ENCODE results near the gene TFF3.

Gene TFF3

GRCh38 chr21:42320791-42321190 is 5.6 kb upstream of the TFF3 start:
- no peak for DNase-seq (ENCODE audit: low read depth)

GRCh38 chr21:42319851-42320572 is 4.8 kb upstream of the TFF3 start:
- DNase-seq (ENCODE audit: low read depth): no peak

DNA sequence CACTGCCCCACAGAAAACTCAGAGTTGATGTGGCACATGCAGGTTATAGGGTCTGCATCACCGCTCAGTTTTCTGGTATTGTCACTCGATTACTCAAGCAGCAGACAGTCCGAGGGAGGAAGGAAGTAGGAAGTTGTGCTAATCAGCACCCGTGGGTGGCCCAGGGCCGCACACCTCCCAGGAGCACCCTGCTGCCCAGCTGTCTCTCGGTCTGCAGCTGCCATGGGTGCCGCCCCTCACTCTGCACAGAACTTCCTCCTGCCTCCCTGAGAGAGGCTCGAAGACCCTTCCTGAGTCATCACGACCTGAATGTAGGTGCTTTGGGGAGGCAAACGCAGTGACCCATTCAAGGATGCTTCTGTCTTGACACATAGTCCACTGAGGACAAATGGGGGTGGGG is 4.2 kb upstream of the TFF3 start:
- no peak for DNase-seq (ENCODE audit: low read depth)

DNA sequence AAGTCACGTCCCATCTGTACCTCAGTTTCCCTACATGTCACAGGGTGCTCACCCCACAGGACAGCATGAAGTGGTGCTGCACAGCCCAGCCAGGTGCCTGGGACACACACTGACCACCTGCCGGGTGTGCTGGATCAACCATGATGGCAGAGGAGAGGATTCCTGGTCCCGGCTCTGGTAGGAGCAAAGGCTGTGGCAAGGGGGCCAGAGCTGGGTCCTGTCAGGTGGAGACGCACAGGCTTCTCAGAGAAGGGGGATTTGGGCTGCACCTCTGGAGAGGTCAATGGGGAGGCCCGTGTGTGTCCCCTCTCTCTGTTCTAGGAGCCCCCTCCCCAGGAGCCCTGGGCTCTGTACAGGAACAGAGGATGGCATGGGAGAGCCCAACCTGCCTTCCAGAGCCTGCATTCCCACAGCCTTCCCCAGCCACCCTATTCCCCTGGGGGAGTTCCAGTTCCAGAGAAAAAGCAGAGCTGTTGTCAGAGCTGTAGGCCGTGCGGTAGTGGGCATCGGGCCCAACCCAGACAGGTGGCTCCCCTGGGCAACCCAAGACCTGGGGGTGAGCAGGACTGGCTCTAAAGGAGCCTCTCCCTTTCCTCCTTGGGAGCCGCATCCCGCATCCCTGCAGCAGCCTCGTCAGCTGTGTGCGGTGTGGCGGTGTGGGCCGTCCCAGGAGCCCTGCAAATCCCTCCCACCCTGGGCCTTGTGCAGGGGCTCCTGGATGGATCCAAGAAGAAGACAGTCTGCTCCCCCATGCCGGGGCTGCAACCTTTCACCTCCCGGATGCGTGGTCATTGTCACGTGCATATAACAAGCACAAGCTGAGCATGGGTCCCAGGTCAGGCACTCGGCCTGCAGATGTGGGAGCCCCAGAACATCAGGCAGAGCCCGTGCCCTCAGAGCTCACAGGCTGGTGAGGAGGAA is 2.9 kb upstream of the TFF3 start:
- no peak for DNase-seq (ENCODE audit: low read depth)

DNA sequence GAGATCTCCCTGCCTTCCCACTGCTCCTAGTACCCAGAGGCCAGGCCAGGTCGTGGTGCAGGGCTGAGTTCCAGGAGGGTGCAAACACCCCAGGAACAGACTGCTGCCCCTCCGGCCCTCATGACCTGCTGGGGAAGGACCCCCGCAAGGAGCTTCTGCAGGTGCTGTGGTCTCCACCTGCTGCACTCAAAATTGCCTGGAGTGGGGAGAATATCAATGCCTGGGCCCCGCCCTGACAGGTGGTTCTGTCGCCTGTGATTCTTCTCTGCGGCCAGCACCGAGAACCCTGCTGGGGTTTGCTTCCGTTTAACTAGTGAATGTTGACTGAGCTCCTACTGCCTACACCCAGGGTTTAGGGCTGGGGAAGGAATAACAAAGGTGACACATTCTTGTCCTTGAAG is 2.1 kb upstream of the TFF3 start:
- DNase-seq (ENCODE audit: low read depth): no peak

GRCh38 chr21:42316891-42317290 is 1.7 kb upstream of the TFF3 start:
- no peak for DNase-seq (ENCODE audit: low read depth)

DNA sequence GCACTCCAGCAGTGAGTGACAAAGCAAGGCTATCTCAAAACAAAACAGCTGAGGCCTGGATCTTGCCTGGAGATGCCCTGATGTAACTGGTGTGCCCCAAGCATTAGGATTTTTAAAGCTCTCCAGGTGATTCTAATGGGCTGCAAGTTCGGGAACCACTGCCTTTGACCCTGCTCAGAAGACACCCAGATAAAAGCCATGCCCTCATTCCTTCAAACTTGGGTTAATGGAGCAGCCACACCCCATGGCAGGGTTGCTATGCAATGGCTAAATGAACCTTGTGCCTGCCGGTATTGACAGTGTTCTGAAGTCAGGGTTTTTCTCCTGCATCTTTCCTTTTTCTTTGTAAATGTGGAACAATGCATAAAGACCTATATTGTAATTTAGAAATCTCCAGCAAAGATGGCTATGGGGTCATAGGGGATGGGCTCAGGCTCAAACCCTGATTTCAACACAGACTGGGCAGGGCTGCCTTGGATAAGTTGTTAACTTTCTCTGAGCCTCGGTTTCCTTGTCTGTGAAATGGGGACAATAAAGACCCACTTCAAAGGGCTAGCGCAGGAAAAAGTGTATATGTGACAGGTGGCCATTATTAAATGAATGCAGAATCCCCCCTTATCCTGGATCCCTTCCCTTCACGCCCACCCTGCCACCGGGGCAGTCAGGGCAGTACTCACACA is 453 bp downstream of the TFF3 start:
- DNase-seq (ENCODE audit: low read depth): no peak

- no peak for DNase-seq (ENCODE audit: low read depth)
These were observed 1.7 kb downstream of the TFF3 start for GRCh38 chr21:42313501-42313969.

- no peak for DNase-seq (ENCODE audit: low read depth)
These were observed 2.5 kb downstream of the TFF3 start for GRCh38 chr21:42312626-42313104.

DNA sequence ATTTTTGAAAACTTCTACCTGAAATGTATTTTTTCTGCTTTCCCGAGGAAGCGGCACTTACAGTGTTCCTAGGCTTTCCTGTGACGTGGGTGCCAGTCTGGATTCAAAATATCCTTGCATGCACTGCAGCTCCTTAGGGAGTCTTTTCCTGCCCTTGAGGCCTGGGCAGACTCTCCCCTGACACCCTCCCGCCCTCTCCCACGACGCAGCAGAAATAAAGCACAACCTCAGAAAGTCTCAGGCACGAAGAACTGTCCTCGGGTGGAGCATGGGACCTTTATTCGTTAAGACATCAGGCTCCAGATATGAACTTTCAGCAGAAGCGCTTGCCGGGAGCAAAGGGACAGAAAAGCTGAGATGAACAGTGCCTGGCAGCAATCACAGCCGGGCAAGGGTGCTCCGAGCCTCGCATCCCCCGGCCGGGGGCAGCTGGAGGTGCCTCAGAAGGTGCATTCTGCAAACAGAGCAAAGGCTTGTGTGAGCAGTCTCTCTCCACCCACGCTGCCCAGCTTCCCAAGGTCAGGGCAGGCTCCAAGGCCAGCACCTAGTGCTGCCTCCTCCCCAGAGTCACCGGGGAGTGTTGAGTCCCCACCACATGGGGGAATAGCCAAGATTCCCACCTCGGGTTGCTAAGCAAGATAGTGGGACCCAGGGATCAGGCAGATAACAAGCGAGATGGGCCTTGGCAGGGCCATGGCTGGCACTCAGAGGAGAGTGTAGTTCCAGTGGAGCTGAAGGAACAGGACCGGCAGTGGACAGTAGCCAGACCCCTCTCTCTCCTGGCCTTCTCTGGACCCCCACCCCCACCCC is 3.2 kb downstream of the TFF3 start:
- DNase-seq (ENCODE audit: low read depth): no peak

GRCh38 chr21:42311160-42311559 is 4.0 kb downstream of the TFF3 start:
- no peak for DNase-seq (ENCODE audit: low read depth)

- no peak for DNase-seq (ENCODE audit: low read depth)
These were observed 4.7 kb downstream of the TFF3 start for GRCh38 chr21:42310411-42311001.

- peak; percentile 68 for DNase-seq (ENCODE audit: low read depth)
These were observed 5.4 kb downstream of the TFF3 start for GRCh38 chr21:42309753-42310213.

DNA sequence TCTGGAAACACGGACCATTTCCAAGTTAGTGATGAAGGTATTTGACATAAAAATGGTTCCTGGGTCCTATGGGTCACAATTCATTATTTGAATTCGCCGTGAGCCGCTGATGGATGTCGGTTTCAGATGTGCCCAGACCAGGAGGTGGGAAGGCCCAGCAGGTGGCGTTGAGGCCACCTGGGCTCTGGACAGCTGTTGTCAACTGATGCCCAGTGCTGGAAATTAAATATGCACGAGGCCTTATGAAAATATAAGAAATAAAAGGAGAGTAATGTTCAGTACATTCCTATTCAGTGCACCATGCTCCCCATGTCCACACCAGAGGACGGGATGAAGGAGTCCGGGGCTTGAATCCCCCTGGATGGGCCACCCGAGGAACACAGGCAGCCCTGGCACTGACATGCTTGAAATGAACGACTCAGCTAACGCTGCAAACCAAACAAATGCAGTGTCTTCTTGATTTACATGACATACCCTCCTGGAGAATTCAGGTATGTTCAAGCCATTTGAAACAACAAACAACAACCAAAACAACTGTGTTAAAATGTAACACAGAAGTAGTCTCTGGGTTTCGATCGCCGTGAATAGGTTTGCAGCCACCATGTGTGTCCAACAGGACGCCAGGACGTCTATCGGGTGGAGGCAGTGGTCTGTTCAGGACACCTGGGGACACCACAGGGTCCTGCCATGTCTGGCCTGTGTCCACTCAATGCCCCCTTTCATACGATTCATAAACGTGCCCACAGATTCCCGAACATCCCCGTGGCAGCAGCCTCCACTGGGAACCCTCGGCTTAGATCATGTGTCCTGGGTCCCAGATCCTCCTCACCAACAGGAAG is 6.1 kb downstream of the TFF3 start:
- no peak for DNase-seq (ENCODE audit: low read depth)

DNA sequence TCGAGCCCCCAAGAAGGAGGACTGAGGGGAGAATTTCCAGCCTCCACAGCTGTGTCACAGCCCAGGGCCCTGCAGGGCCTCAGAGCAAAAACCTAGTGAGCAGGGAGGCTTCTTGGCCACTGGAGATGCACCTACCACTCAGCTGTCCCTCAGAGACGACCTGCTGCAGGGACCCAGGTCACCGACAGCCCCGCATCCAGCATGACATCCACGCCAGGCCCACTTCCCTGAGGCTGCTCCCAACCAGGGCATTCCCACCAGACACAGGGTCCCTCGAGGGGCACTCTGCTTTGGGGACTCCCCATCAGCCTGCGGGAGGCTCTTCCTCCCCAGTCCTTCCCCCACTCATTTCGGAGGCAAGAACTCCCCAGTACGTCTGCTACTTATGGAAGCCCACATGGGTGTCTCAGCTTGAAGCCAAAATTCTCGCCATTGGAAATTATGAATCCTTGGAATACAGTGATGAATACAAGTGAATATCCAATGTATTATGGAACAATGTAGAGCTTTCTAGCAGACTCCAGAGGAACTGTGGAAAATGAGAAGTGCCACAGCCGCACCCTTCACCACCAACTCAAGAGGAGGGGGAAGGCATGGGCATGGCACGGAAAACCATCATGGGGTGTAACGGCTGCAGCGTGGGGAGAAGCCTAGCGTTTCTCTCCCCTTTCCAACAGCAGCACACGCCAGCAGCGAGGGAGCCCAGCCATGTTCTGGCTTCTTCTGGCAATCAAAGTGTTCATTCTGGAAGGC is 6.9 kb downstream of the TFF3 start:
- no peak for DNase-seq (ENCODE audit: low read depth)

GRCh38 chr21:42307106-42307505 is 8.1 kb downstream of the TFF3 start:
- DNase-seq (ENCODE audit: low read depth): no peak

DNA sequence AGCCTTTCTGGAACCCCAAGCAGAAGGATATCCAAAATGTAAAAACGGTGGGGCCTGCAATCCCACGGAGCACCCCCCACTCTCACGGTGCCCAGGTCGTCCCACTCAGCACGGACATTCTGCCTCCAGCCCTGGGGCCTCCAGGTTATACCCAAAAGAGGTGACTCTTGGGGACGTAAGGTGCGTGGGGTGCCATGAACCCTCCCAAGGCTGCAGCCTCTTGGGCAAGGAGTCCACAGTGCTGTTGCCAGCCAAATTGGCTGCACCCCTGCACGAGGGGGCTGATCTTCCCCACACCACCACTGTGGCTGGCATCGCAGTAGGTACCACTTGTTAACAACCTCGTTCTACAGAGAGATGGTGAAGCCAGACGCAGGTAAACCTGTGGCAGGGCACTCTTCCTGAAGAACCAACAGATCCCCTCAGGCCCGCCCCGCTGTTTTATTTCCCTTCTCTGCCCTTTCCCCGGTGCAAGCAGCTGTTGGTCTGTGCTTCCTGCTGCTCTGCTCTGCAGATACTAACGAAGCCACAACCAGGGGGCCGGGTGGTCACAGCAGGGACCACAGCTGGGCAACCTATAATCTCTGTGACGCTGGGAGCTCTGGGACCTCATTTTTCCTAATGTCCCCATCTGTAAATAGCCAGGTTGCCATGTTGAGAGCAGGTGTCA is 8.7 kb downstream of the TFF3 start:
- no peak for DNase-seq (ENCODE audit: low read depth)

GRCh38 chr21:42305707-42306147 is 9.5 kb downstream of the TFF3 start:
- no peak for DNase-seq (ENCODE audit: low read depth)
